GM21528 (cell line): Measurements from ENCODE around the gene PPP2R5A.
"Not testable (repeated sequence)": the region's sequence is repeated elsewhere in the genome, so short reads cannot be mapped to it uniquely, and the experiment has no call there.

Experiments used
- ATAC-seq: cut with Tn5 transposase; IDR thresholded peaks from one replicate; pipeline ENCODE4 v1.9.1; 2021; ENCODE audit warnings: mild to moderate bottlenecking, moderate library complexity; ENCODE audit not compliant: unreplicated experiment, low FRiP score

PPP2R5A gene

DNA sequence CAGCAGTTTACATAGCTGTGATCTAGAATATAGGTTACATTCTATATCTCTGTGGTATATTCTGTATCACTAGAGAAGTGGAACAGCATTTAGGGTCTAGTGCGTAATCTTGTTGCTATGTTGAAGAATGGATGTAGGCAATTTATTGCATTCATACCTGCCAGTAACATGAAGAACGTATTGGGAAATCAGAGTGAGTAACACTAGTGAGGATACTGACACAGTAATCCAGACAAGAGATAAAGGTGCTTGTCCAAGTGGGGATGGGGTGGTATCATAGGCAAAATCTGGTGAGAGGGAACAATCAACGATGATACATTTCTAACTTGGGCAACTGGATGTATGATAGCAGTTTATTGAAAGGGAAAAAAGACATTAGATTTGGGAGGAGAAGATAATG lies 9.8 kb downstream of the PPP2R5A start:
- ATAC-seq: no peak

DNA sequence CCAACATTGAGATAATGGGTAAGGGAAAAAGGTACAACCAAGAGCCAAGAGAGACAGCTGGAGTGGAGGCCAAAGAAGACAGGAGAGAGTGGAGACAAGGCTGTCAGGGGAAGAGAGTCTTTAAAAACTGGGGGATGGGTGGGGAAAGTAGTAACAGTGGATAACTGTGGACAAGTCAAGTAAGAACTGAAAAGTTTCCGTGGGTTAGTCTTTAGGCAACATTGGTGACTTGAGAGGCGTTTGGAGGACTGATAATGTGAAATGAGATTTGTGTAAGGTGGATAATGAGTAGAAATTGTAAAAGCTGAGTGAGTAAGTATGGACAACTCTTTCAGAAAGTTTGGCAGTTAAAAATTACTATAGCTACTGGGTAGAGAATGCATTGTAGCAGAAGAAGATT lies 10.4 kb downstream of the PPP2R5A start:
- no peak for ATAC-seq

DNA sequence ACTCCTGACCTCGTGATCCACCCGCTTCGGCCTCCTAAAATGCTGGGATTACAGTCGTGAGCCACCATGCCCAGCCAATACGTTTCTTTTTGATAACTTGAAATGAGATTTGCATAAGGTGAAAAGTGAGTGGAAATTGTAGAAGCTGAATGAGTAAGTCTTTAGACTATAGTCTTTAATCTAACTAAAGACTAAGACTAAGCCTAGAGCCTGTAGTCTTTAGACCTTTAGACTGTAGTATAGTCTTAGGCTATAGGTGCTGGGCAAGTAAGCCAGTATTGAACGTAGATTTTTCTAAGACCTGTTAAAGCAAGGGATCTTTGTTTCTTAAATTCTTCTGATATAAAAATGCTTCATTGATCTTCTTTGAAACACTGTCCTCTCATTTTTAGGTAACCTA lies 12.1 kb downstream of the PPP2R5A start:
- ATAC-seq: no peak

DNA sequence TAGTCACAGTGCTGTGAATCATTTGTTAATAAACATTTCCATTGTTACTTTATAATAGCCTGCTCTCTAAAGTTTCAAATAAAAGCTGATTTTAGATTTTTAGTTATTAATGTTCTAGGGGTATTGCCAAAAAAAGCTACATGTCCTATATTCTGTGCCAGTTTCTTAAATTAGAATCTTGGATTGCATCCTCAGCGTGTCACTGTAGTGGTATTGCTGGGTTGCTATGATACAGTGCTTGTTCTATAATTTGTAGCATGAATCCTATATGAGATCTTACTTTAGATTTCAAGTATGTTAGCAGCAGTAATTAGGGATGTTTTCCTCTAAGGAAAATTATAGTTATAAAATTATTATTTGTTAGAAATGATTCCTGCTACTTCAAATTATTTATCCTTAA lies 16.4 kb downstream of the PPP2R5A start:
- ATAC-seq: no peak

DNA sequence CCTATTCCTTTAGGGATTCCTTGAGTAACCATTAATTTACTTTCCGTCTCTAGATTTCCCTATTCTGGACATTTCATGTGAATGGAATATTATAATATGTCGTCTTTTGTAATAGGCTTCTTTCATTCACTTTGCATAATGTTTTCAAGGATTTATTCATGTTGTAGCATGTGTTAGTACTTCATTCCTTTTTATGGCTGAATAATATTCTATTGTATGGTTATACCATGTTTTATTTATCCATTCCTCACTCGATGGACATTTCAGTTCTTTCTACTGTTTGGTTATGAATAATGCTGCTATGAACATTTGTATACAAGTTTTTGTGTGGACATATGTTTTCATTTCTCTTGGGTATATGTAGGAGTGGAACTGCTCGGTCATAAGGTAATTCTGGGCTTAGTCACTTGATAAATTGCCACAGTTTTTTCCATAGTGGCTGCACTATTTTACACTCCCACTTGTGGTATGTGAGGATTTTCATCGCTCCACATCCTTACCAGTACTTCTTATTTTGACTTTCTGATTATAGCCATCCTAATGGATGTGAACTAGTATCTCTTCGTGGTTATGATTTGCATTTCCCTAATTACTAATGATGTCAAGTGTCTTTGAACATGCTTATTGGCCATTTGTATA lies 17.7 kb downstream of the PPP2R5A start:
- no peak for ATAC-seq

DNA sequence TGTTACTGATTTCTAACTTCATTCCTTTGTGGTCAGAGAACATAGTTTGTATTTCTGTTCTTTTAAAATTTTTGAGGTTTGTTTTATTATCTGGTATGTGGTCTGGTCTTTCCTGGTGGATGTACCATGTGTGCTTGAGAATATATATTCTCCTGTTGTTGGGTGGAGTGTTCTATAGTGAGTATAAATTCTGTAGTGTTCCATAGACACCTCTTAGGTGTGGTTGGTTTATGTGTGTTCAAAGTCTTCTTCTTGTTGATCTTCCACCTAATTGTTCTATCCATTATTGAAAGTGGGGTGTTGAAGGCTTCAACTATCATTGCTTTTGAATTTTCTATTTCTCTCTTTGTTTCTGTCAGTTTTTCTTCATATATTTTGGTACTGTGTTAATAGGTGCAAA lies 20.1 kb downstream of the PPP2R5A start:
- ATAC-seq: no peak

DNA sequence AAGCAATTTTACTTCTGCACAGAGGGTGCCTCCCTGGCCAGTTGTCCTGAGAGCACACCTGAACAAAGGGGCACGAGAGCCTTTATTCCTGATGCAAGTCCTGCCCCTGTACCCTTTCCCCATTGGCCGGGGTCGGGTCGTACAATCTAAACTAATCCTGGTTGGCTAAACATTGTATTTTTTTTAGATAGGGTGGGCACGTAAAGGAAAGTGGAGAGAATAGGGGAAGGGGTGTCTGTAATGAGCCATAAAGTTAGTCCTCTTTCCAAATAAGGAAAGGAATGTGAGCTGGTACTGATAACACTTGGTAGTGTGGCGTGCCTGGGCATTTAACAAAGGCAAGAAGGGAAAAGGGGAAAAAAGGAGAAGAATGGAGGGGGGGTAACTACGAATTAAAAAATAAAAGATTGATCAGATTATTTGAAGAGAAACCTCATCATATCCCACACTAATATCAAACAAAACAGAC lies 20.8 kb downstream of the PPP2R5A start:
- not testable (repeated sequence) for ATAC-seq

DNA sequence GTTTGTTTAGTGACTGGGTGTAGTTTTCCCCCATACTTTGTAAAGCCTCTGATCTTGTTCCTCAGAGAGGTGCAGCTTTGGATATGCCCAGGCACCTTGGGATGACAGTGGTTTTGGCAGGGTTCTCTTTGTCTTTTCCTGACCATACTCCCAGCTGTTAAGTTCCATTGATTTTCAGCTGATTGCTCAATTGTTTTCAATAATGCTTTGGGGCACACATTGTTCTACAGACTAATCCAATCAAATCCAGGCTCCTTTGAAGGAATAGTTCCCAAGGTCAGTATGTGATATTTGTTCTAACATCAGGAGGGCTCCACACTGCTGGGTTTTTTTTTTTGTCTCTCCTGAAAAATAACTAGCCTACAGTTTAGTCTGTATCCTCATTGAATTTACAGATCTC lies 24.8 kb downstream of the PPP2R5A start:
- no peak for ATAC-seq

DNA sequence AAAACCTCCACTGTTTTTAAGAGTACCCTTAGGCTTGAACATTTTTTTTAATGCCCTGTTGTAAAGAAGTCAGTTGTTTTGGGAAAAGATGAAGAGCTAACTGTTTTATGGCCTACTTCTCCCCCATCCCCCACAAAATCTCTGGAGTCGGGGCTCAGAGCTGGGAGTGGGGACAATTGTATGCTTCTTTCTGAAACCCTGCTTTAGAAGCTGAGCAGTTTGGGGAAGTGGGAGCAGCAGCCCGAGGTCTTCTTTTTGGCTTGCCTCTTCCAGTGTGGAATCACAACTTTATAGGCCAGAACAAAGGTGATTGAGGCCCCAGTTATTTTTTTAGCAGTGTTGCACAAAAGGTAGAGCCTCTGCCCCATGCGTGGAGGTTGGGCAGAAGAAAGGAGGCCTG lies 25.2 kb downstream of the PPP2R5A start:
- ATAC-seq: no peak

DNA sequence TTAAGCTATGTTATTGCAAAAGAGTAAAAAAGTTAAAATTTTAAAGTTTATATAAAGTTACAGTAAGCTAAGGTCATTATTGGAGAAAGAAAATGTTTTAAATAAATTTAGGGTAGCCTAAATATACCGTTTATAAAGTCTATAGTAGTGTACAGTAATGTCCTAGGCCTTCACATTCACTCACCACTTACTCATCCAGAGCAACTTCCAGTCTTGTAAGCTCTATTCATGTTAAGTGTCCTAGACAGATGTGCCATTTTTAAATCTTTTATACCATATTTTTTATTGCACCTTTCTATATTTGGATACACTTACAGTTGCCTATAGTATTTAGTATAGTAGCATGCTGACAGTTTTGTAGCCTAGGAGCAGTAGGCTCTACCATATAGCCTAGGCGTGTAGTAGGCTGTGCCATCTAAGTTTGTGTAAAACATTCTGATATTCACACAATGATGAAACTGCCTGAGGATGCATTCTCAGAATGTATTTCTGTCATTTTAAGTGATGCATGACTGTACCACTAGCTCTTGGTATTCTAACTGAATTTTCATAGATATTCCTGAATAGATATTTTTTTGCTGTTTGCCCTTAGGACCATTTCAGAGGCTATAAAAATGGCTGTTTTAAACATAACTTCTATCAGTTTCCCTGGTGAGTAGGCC lies 26.8 kb downstream of the PPP2R5A start:
- no peak for ATAC-seq

DNA sequence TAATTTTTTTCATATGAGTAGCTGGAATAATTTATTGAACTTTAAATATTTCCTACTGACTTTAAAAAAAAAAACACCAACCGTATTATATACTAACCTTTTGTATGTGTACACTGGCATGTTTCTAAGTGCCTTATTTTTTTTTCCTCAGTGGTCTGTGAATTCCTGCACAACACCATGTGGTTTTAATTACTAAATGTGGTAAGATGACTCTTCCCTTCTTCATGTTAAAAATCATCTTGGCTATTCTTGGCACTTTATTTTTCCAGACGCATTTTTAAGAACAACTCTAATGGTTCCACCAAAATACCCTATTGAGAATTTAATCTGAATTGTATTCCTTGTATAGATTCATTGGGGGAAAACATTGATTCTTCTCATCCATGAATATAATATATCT lies 28.4 kb downstream of the PPP2R5A start:
- no peak for ATAC-seq

DNA sequence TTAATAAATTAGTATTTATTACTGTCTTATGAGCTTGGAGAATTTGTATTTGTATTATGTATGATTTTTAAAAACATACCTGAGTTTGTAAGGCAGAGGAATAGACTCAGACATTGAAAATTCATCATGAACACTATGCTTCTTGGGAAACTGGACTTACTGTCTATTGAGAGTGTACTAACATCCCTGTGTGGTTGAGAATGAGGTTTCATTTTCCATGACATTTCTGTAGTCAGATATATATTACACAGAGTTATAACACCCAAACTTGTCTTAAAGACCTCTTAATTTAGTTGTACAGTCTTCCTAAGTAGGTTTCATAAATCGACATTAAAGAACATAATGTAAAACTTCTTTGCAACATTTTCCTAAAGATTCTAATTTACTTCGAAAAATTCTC lies 30.0 kb downstream of the PPP2R5A start:
- ATAC-seq: no peak

DNA sequence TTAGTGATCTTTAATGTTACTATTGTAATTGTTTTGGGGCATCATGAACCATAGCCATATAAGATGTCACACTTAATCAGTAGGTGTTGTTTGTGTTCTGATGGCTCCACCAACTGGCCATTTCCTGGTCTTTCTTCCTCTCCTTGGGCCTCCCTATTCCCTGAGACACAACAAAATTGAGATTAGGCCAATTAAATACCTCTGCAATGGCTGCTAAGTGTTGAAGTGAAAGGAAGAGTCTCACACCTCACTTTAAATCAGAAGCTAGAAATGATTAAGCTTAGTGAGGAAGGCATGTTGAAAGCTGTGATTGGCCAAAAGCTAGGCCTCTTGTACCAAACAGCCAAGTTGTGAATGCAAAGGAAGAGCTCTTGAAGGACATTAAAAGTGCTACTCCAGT lies 30.7 kb downstream of the PPP2R5A start:
- ATAC-seq: no peak

DNA sequence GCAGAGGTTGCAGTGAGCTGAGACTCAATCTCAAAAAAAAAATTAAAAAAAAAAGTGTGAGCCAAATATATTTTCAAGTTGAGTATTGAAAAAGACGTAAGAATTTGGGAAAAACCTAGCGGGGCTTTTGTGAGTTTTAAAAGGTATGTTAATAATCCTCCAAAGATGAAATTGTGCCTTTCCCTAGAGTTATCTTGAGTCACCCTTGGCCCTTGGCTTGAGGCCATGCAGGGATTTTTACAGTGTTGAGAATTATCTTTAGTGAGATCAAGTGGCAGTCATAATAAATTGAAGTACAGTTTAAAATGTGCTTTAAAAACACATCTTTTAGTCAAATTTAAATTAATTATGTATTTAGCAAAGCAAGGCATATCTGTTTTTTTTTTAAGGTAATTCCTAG lies 32.7 kb downstream of the PPP2R5A start:
- ATAC-seq: no peak

DNA sequence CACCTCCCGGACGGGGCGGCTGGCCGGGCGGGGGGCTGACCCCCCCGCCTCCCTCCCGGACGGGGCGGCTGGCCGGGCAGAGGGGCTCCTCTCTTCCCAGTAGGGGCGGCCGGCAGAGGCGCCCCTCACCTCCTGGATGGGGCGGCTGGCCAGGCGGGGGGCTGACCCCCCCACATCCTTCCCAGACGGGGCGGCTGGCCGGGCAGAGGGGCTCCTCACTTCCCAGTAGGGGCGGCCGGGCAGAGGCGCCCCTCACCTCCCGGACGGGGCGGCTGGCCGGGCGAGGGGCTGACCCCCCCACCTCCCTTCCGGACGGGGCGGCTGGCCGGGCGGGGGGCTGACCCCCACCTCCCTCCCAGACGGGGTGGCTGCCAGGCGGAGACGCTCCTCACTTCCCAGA lies 35.8 kb downstream of the PPP2R5A start:
- ATAC-seq: not testable (repeated sequence)

DNA sequence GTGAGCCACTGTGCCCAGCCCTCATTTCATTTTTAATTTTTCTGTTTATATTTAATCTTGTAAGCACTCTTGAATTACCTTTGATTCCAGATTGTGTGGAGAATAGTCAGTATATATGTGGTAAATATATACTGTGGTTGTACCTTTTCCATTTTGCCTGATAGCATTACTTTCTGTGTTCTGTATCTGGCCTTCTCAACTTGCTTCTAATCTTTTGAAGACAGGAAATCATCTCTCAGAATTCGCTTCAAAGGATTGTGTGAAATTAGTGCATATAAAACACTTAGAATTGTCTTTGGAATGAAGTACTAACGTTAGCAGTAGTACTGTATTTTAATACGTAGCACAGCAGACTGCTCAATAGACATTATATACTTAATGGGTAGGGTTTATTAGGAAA lies 37.9 kb downstream of the PPP2R5A start:
- ATAC-seq: no peak

DNA sequence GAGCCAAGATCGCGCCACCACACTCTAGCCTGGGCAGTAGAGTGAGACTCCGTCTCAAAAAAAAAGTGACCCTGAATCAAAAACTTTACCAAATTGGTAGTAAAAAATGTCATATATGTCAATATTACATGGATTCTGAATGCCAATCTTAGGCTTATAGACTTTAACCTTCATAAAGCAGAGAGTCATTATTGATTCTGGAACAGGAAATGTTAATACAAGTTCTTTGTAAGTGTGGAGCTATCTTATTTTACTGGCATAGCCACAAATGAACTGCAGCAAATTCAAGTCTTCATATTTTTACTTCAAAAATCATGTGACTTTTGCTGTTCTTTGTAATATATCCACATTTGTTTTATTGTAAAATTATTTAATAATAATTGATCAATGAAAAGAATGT lies 41.3 kb downstream of the PPP2R5A start:
- no peak for ATAC-seq

DNA sequence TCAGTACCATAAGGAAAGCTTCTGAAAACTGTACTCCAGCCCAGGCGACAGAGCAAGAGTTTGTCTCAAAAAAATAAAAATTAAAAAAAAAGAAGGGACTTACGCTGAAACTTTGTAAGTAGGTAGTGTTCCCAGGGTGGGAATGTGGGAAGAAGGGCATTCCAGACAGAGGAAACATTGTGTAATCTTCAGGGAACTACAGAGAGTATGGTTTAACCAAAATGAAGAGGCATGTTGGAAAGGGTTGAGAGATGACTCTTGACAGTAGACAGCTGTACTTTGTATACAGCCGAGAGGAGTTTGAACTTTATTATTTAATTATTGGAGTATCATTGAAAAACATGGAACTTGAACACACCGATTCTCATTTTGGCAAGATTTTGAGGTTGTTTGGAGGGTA lies 43.0 kb downstream of the PPP2R5A start:
- ATAC-seq: no peak

DNA sequence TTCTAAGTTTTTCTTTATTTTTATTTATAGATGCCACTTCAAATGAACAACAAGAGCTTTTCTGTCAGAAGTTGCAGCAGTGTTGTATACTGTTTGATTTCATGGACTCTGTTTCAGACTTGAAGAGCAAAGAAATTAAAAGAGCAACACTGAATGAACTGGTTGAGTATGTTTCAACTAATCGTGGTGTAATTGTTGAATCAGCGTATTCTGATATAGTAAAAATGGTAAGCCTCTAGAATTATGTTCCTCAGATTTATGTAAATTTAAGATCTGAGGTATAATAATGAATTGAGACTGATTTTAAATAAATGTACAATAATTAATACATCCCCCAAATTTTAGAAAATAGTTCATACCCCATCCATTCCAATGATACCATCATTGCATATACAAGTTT lies 43.9 kb downstream of the PPP2R5A start:
- no peak for ATAC-seq

DNA sequence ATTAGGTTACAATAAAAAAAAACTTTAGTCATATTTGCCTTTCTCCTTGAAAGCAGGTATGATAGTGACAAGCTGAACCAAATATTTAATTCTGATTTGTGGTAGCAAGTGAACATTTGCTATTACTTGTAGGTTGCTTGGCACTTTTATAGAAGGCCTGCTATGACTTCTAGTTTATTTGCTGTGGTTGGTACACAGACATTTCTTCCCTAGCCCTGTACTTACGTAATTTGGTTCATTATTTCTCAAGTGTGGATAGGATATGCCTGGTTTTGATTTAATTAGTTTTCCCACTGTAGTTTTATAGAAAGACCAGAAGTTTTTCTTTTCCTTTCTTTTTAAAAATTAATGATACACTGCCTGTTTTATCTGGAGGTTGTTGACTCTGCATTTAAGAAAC lies 55.9 kb downstream of the PPP2R5A start:
- no peak for ATAC-seq

DNA sequence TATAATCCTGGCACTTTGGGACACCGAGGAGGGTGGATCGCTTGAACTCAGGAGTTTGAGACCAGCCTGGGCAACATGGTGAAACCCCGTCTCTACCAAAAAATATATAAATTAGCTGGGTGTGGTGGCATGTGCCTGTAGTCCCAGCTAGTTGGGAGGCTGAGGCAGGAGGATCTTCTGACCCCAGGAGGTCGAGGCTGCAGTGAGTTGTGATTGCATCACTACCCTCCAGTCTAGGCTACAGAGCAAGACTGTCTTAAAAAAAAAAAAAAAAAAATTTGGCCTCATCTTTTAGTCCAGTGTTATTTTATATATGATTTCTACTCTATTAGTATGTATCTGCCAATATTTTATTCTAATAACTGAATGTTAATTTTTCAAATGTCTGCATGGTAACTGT lies 59.7 kb downstream of the PPP2R5A start:
- ATAC-seq: no peak

DNA sequence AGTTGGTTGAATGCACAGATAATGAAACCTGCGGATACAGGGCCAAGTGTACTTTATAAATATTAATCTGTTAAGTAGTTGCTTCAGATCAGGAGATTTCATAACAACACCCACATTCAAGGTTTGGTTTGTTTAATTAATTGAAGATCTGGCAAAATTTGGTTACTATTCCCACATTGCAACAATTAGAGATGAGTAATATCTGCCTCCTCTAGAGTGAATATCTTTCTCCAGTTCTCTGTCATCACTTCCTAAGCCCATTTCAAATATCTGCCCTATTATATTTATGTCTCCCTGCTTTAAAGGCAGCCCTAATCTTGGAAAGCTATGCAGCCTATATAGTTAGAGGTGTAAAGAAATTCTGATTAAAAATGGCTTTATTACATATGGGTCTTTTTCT lies 61.4 kb downstream of the PPP2R5A start:
- ATAC-seq: no peak
